Epithelial cell of esophagus (primary cell): Measurements from ENCODE around the gene PNPLA7.

Experiments
- DNase-seq: peaks from one replicate; pipeline ENCODE4 v3.0.0; 2010; ENCODE audit warnings: low read depth
- H3K4me3 ChIP-seq: 2 replicates; pipeline ENCODE4 v1.5.1; 2011; ENCODE audit warnings: mild to moderate bottlenecking, low read length, control low read depth
- TF ChIP-seq, protein P1 (sequence below): IDR thresholded peaks from 2 replicates; pipeline ENCODE4 v1.5.1; 2011; ENCODE audit warnings: low read depth, mild to moderate bottlenecking, low read length, control low read depth, inconsistent platforms; ENCODE audit not compliant: insufficient read depth; ENCODE audit errors: missing control alignments

The PNPLA7 gene

GRCh38 chr9:137482094-137482781 is 68.0 kb downstream of the PNPLA7 start:
- no peak overlapping the region for H3K4me3 ChIP-seq
- peak; percentile 78 for DNase-seq
- TF ChIP-seq, protein P1, sequence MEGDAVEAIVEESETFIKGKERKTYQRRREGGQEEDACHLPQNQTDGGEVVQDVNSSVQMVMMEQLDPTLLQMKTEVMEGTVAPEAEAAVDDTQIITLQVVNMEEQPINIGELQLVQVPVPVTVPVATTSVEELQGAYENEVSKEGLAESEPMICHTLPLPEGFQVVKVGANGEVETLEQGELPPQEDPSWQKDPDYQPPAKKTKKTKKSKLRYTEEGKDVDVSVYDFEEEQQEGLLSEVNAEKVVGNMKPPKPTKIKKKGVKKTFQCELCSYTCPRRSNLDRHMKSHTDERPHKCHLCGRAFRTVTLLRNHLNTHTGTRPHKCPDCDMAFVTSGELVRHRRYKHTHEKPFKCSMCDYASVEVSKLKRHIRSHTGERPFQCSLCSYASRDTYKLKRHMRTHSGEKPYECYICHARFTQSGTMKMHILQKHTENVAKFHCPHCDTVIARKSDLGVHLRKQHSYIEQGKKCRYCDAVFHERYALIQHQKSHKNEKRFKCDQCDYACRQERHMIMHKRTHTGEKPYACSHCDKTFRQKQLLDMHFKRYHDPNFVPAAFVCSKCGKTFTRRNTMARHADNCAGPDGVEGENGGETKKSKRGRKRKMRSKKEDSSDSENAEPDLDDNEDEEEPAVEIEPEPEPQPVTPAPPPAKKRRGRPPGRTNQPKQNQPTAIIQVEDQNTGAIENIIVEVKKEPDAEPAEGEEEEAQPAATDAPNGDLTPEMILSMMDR = no peak

- DNase-seq = no peak
- no peak overlapping the region for H3K4me3 ChIP-seq
- TF ChIP-seq, protein P1 = no peak
Measured at GRCh38 chr9:137480686-137481683, 69.2 kb downstream of the PNPLA7 start.

DNA sequence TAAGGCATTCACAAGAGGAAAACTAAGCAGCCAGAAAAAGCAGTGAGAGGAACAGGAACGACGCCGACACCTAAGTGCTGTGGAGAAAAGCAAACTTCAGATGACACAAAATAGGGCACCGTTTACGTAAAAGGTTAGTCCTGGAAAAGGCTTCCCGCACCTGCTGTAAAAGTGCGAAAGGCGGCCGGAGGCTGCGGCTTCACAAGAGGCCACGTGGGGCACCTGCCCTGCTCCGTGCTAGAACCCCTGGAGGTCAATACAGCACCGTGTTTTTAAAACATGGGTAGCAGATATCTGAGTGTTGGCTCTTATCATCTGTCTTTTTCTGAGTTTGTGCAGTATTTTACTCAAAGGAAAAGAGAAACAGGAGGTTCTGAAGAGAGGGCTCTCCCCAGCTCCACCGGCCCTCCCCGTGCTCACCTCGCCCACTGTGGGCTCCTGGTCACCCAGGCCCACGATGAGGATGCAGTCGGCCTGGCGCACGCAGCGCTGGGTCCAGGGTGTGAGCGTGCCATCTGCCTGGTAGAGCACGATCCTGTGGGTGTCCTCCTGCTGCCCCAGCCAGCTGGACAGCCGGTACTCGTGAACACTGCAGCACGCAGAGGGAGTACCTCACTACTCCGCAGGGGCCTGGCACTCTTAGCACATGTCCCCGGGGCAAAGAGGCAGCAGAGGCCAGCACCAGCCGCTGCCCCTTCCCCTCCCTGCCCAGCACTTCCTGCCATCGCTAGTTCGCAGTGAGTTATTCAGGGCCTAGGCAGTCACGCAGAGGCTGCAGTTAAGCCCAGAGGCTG is 70.1 kb downstream of the PNPLA7 start:
- TF ChIP-seq, protein P1 = no peak
- no peak for DNase-seq
- no peak overlapping the region for H3K4me3 ChIP-seq

GRCh38 chr9:137478962-137479861 is 71.0 kb downstream of the PNPLA7 start:
- H3K4me3 ChIP-seq = no peak overlapping the region
- peak; percentile 55 for DNase-seq
- TF ChIP-seq, protein P1 = no peak

- TF ChIP-seq, protein P1 = no peak
- DNase-seq = no peak
- H3K4me3 ChIP-seq = no peak overlapping the region
Measured at GRCh38 chr9:137478613-137478961, 71.6 kb downstream of the PNPLA7 start.
